ENCODE measurements around the gene PTPRG. TPM values are rescaled to one million over a fixed set of nuclear protein-coding genes. Genes with fewer than 3 reads are reported as not detected.

PTPRG gene
- total and polyA plus RNA-seq, 4 donors: 3.6 to 35.6 (median 8.1) TPM

GRCh38 chr3:61562042-61562720 is 810 bp downstream of the PTPRG start:
- Histone ChIP-seq H3K36me3 (ENCODE audit: control insufficient read depth in 4 of 4, insufficient read depth in 3 of 4, low read depth in 1 of 4, low read length in 3 of 4) (no peaks in the 10 kb centered on the region), H3K9me3 (ENCODE audit: control insufficient read depth in 4 of 4, low read length in 3 of 4) (no peaks in the 10 kb centered on the region), H3K27me3 (ENCODE audit: control insufficient read depth in 4 of 4, insufficient read depth in 4 of 4, low read length in 3 of 4) (no peaks in the 10 kb centered on the region), H3K4me3 (ENCODE audit: low read depth in 1 of 3, low read length in 3 of 3) (peak overlapping the region; percentile 70 to 93 (median 82)), H3K4me1 (ENCODE audit: control insufficient read depth in 4 of 4, insufficient read depth in 4 of 4, low read length in 3 of 4) (peaks cover 0 to 30% (median 19%) of the 10 kb centered on the region in 4 donors), H3K27ac (ENCODE audit: low read depth in 1 of 2, low read length in 2 of 2) (peak overlapping the region; percentile 91 to 95), H3K9ac (ENCODE audit: low read depth in 1 of 2, low read length in 2 of 2) (peak overlapping the region; percentile 63 to 76)
- WGBS: under 1% methylated on average over 65 of the region's 65 CpGs
- no peak for TF ChIP-seq ATF3 (IDR thresholded peaks at IDR 0.05)
- no peak for TF ChIP-seq YY1 (IDR thresholded peaks at IDR 0.05)
- TF ChIP-seq MAX (IDR thresholded peaks at IDR 0.05): no peak
- no peak for TF ChIP-seq JUND (IDR thresholded peaks at IDR 0.05)
- TF ChIP-seq RXRA (IDR thresholded peaks at IDR 0.05): no peak
- TF ChIP-seq GABPA (IDR thresholded peaks at IDR 0.05 in 1 of 2, conservative IDR thresholded peaks at IDR 0.05 in 1 of 2): no peak
- TF ChIP-seq CTCF (IDR thresholded peaks at IDR 0.05; ENCODE audit: low read depth, low read length, missing input control): no peak
- no peak for TF ChIP-seq ZBTB33 (IDR thresholded peaks at IDR 0.05)
- DNase-seq (ENCODE audit: low spot score): no peak

- Histone ChIP-seq H3K4me1 (ENCODE audit: control insufficient read depth in 4 of 4, insufficient read depth in 4 of 4, low read length in 3 of 4) (peaks cover 0 to 30% (median 19%) of the 10 kb centered on the region in 4 donors), H3K9ac (ENCODE audit: low read depth in 1 of 2, low read length in 2 of 2) (peak overlapping the region in 1 of 2 donors; percentile 58), H3K36me3 (ENCODE audit: control insufficient read depth in 4 of 4, insufficient read depth in 3 of 4, low read depth in 1 of 4, low read length in 3 of 4) (no peaks in the 10 kb centered on the region), H3K4me3 (ENCODE audit: low read depth in 1 of 3, low read length in 3 of 3) (peak overlapping the region; percentile 70 to 93 (median 82)), H3K27ac (ENCODE audit: low read depth in 1 of 2, low read length in 2 of 2) (peak overlapping the region in 1 of 2 donors; percentile 91), H3K27me3 (ENCODE audit: control insufficient read depth in 4 of 4, insufficient read depth in 4 of 4, low read length in 3 of 4) (no peaks in the 10 kb centered on the region), H3K9me3 (ENCODE audit: control insufficient read depth in 4 of 4, low read length in 3 of 4) (no peaks in the 10 kb centered on the region)
- under 1% methylated on average over 43 of the region's 44 CpGs for WGBS
- TF ChIP-seq ZBTB33 (IDR thresholded peaks at IDR 0.05) (no peak), RAD21 (IDR thresholded peaks at IDR 0.05) (peak; percentile 10 to 22), HNF4G (IDR thresholded peaks at IDR 0.05) (no peak), HNF4A (conservative IDR thresholded peaks at IDR 0.05) (peak in 1 of 2 donors; percentile 21), TAF1 (conservative IDR thresholded peaks at IDR 0.05) (no peak)
- peak; percentile 39 for DNase-seq (ENCODE audit: low spot score)
Observed at GRCh38 chr3:61562721-61563312, 1.4 kb downstream of the PTPRG start.

Measured in liver (tissue), 9 donors.